Neural cell (in vitro differentiated cells): ENCODE measurements around the gene CEL. TPM values are rescaled to one million over a fixed set of nuclear protein-coding genes. Genes with fewer than 3 reads are reported as not detected.

Source experiments
- H2AFZ ChIP-seq: fragments of 200-600, 300-800 bp; sonication (generic), shearing (Covaris generic); 2 replicates; pipeline ENCODE4 v1.6.0; 2014; ENCODE audit warnings: low read depth, mild to moderate bottlenecking, antibody characterized with exemption, low read length, moderate library complexity
- H3F3A ChIP-seq: fragments of 200-600 bp; shearing (Covaris generic); 2 replicates; pipeline ENCODE4 v1.6.1; 2016; ENCODE audit warnings: mild to moderate bottlenecking, moderate library complexity, mixed read lengths, antibody characterized with exemption, low read length; ENCODE audit not compliant: insufficient read depth, poor library complexity, severe bottlenecking
- H3K27ac ChIP-seq: fragments of 200-600, 300-800 bp; sonication (generic), shearing (Covaris generic); 2 replicates; pipeline ENCODE4 v1.5.1; 2014; ENCODE audit warnings: mild to moderate bottlenecking, low read length, moderate library complexity
- H3K27me3 ChIP-seq: fragments of 300-800, 200-600 bp; sonication (generic), shearing (Covaris generic); 2 replicates; pipeline ENCODE4 v1.6.0; 2014; ENCODE audit warnings: mild to moderate bottlenecking, low read depth, low read length, moderate library complexity; ENCODE audit not compliant: insufficient read depth
- H3K36me3 ChIP-seq: fragments of 300-800, 200-600 bp; sonication (generic), shearing (Covaris generic); 2 replicates; pipeline ENCODE4 v1.5.1; 2014; ENCODE audit warnings: mild to moderate bottlenecking, antibody characterized with exemption, low read length, moderate library complexity; ENCODE audit not compliant: insufficient read depth
- H3K4me2 ChIP-seq: fragments of 300-800, 200-600 bp; sonication (generic), shearing (Covaris generic); 2 replicates; pipeline ENCODE4 v1.6.0; 2014; ENCODE audit warnings: mild to moderate bottlenecking, low read length
- H3K4me3 ChIP-seq: fragments of 300-800, 200-600 bp; sonication (generic), shearing (Covaris generic); 2 replicates; pipeline ENCODE4 v1.5.1; 2014; ENCODE audit warnings: mild to moderate bottlenecking, low read length, moderate library complexity
- H3K79me2 ChIP-seq: fragments of 200-600 bp; shearing (Covaris generic); replicated peaks from 2 replicates; pipeline ENCODE4 v1.6.0; 2014; ENCODE audit warnings: mild to moderate bottlenecking, low read length, moderate library complexity; ENCODE audit not compliant: insufficient read depth
- H3K9ac ChIP-seq: fragments of 300-800, 200-600 bp; sonication (generic), shearing (Covaris generic); 2 replicates; pipeline ENCODE4 v1.6.1; 2016; ENCODE audit warnings: mild to moderate bottlenecking, low read length, mixed read lengths
- H3K9me2 ChIP-seq: fragments of 200-600 bp; shearing (Covaris generic); 2 replicates; pipeline ENCODE4 v1.6.1; 2016; ENCODE audit warnings: mild to moderate bottlenecking, low read length, mixed read lengths; ENCODE audit not compliant: insufficient read depth
- H3K9me3 ChIP-seq: fragments of 200-600, 300-800 bp; sonication (generic), shearing (Covaris generic); 2 replicates; pipeline ENCODE4 v1.6.1; 2016; ENCODE audit warnings: mild to moderate bottlenecking, mixed run types, low read length, moderate library complexity, mixed read lengths
- H4K20me1 ChIP-seq: fragments of 200-600 bp; shearing (Covaris generic); 2 replicates; pipeline ENCODE4 v1.6.1; 2016; ENCODE audit warnings: mild to moderate bottlenecking, mixed run types; ENCODE audit not compliant: insufficient read depth
- CTCF ChIP-seq: fragments of 450-650 bp; IDR thresholded peaks from 2 replicates; pipeline ENCODE4 v1.5.1; 2014; ENCODE audit warnings: antibody characterized with exemption, mild to moderate bottlenecking, moderate library complexity; ENCODE audit not compliant: poor library complexity, severe bottlenecking
- EP300 ChIP-seq: fragments of 450-650 bp; conservative IDR thresholded peaks from 2 replicates; pipeline ENCODE4 v1.6.1; 2014; ENCODE audit warnings: antibody characterized with exemption, mild to moderate bottlenecking, moderate library complexity; ENCODE audit not compliant: poor library complexity, severe bottlenecking
- EZH2 ChIP-seq: fragments of 200-600, 300-800 bp; shearing (Covaris generic), sonication (generic); IDR thresholded peaks from 2 replicates; pipeline ENCODE4 v1.6.1; 2014; ENCODE audit warnings: antibody characterized with exemption, low read length, borderline replicate concordance, mild to moderate bottlenecking; ENCODE audit not compliant: insufficient read depth, poor library complexity, severe bottlenecking
- MXI1 ChIP-seq: fragments of 450-650 bp; conservative IDR thresholded peaks from 2 replicates; pipeline ENCODE4 v1.6.1; 2014; ENCODE audit warnings: antibody characterized with exemption, mild to moderate bottlenecking; ENCODE audit not compliant: poor library complexity, severe bottlenecking
- POLR2AphosphoS5 ChIP-seq: IDR thresholded peaks from 2 replicates; pipeline ENCODE4 v1.6.1; 2012
- RAD21 ChIP-seq: fragments of 450-650 bp; conservative IDR thresholded peaks from 2 replicates; pipeline ENCODE4 v1.6.1; 2014; ENCODE audit warnings: antibody characterized with exemption, mild to moderate bottlenecking, moderate library complexity
- REST ChIP-seq: IDR thresholded peaks from 2 replicates; pipeline ENCODE4 v1.6.1; 2012; ENCODE audit warnings: borderline replicate concordance
- SMC3 ChIP-seq: fragments of 450-650 bp; conservative IDR thresholded peaks from 2 replicates; pipeline ENCODE4 v1.6.1; 2014; ENCODE audit warnings: antibody characterized with exemption, mild to moderate bottlenecking, moderate library complexity; ENCODE audit not compliant: poor library complexity
- TAF1 ChIP-seq: IDR thresholded peaks from 2 replicates; pipeline ENCODE4 v1.6.1; 2012; ENCODE audit warnings: low read depth
- polyA plus RNA-seq: library from polyadenylated mRNA; depleted of rRNA; stranded (reverse); fragments of >200 nt; gene quantifications from 2 replicates; pipeline ENCODE4 v1.2.3, GENCODE V29; 2014

The CEL gene
- polyA plus RNA-seq, 1 donor from 2014 or later, result 0.95 TPM

- TF ChIP-seq REST (no peak), RAD21 (no peak), TAF1 (no peak), EZH2 (no peak), MXI1 (no peak)
- no peak overlapping the region for H2AFZ ChIP-seq
- H3K4me2 ChIP-seq, result no peak overlapping the region
- peaks cover 7% of the 10 kb centered on the region for H3K36me3 ChIP-seq
- H3F3A ChIP-seq, result no peaks in the 10 kb centered on the region
- H3K9me2 ChIP-seq, result no peaks in the 10 kb centered on the region
- H3K4me3 ChIP-seq, result no peak overlapping the region
- no peaks in the 10 kb centered on the region for H3K9me3 ChIP-seq
- H3K27me3 ChIP-seq, result no peaks in the 10 kb centered on the region
- no peaks in the 10 kb centered on the region for H3K79me2 ChIP-seq
- H3K27ac ChIP-seq, result no peak overlapping the region
- H4K20me1 ChIP-seq, result no peaks in the 10 kb centered on the region
- H3K9ac ChIP-seq, result no peak overlapping the region
Measured at GRCh38 chr9:133107245-133107722, 45.5 kb downstream of the CEL start.

GRCh38 chr9:133107961-133108793, 46.4 kb downstream of the CEL start:
- H3K9ac ChIP-seq, result no peak overlapping the region
- no peak overlapping the region for H2AFZ ChIP-seq
- no peak overlapping the region for H3K27ac ChIP-seq
- no peaks in the 10 kb centered on the region for H3K36me3 ChIP-seq
- no peaks in the 10 kb centered on the region for H3F3A ChIP-seq
- H4K20me1 ChIP-seq, result peaks cover under 1% of the 10 kb centered on the region
- no peaks in the 10 kb centered on the region for H3K79me2 ChIP-seq
- no peak overlapping the region for H3K4me3 ChIP-seq
- H3K9me2 ChIP-seq, result no peaks in the 10 kb centered on the region
- H3K9me3 ChIP-seq, result no peaks in the 10 kb centered on the region
- TF ChIP-seq MXI1 (no peak), EZH2 (no peak), CTCF (no peak), TAF1 (no peak), EP300 (no peak), REST (no peak), SMC3 (no peak), RAD21 (no peak), POLR2AphosphoS5 (no peak)
- no peak overlapping the region for H3K4me2 ChIP-seq
- H3K27me3 ChIP-seq, result no peaks in the 10 kb centered on the region
